H1 (cell line): ENCODE data around the gene CWC27. TPM values are rescaled to one million over a fixed set of nuclear protein-coding genes. Genes with fewer than 3 reads are reported as not detected.

Experiments
- CTCF ChIA-PET: fragments of 300-600 bp; sonication (Branson Sonifier 250); formaldehyde crosslinking; loops from one replicate; lab custom pipeline; 2021; ENCODE audit not compliant: partially characterized antibody; lab: Charles Lee
- POLR2A ChIA-PET: fragments of 300-600 bp; sonication (Branson Sonifier 250); formaldehyde crosslinking; loops from one replicate; lab custom pipeline; 2021; ENCODE audit warnings: inconsistent platforms; ENCODE audit not compliant: partially characterized antibody; lab: Charles Lee
- DNase-seq, 2 experiments: peaks; one replicate each; pipeline versions ENCODE4 v3.0.0 to v3.0.0-alpha.2; 2010 to 2022; ENCODE audit warnings: low spot score in 2 of 2, low read depth in 1 of 2, mixed read lengths in 1 of 2
- FAIRE-seq: peaks from 2 replicates; lab custom pipeline; 2011; peaks lifted over from hg19 to GRCh38; lab: Jason Lieb, UNC
- H2AFZ ChIP-seq: 2 replicates; pipeline ENCODE4 v1.8.1; 2012; ENCODE audit warnings: low read length, inconsistent platforms
- H2AK5ac ChIP-seq: 2 replicates; pipeline ENCODE4 v1.6.1; 2013; ENCODE audit warnings: low read depth, low read length
- H2BK120ac ChIP-seq: replicated peaks from 2 replicates; pipeline ENCODE3; 2013; ENCODE audit warnings: low read depth, low read length, inconsistent platforms
- H2BK12ac ChIP-seq: 2 replicates; pipeline ENCODE4 v1.6.1; 2013; ENCODE audit warnings: low read depth, low read length
- H2BK15ac ChIP-seq: 2 replicates; pipeline ENCODE4 v1.6.1; 2013; ENCODE audit warnings: low read length
- H2BK20ac ChIP-seq: 2 replicates; pipeline ENCODE4 v1.6.1; 2013; ENCODE audit warnings: low read length
- H2BK5ac ChIP-seq: 2 replicates; pipeline ENCODE4 v1.6.1; 2013; ENCODE audit warnings: low read depth, low read length
- H3K14ac ChIP-seq: 2 replicates; pipeline ENCODE4 v1.6.1; 2013; ENCODE audit warnings: inconsistent platforms; ENCODE audit not compliant: insufficient read length
- H3K18ac ChIP-seq: 2 replicates; pipeline ENCODE4 v1.6.1; 2013; ENCODE audit warnings: low read length; ENCODE audit errors: extremely low read depth
- H3K23ac ChIP-seq: 2 replicates; pipeline ENCODE4 v1.6.1; 2013; ENCODE audit warnings: inconsistent platforms; ENCODE audit not compliant: insufficient read length
- H3K23me2 ChIP-seq: 2 replicates; pipeline ENCODE4 v1.6.1; 2013; ENCODE audit warnings: low read depth, low read length
- H3K27ac ChIP-seq: 2 replicates; pipeline ENCODE4 v1.6.1; 2011; ENCODE audit warnings: low read depth, low read length, inconsistent platforms
- H3K27me3 ChIP-seq, 4 experiments: replicated peaks in 1 of 4; 1 replicate in 1 of 4; 2 replicates in 3 of 4; pipeline versions ENCODE4 v1.6.1 to v1.8.1; 2011 to 2013; ENCODE audit warnings: low read length in 3 of 4, mild to moderate bottlenecking in 3 of 4, inconsistent platforms in 2 of 4, mixed read lengths in 2 of 4, moderate library complexity in 1 of 4; ENCODE audit not compliant: control insufficient read depth in 3 of 4, insufficient read depth in 3 of 4; ENCODE audit errors: extremely low read depth in 1 of 4
- H3K36me3 ChIP-seq, 4 experiments: 2 replicates each; pipeline versions ENCODE4 v1.6.1 to v1.8.1; 2011 to 2013; ENCODE audit warnings: mild to moderate bottlenecking in 4 of 4, low read length in 3 of 4, moderate library complexity in 2 of 4, control low read depth in 1 of 4, inconsistent platforms in 1 of 4; ENCODE audit not compliant: insufficient read depth in 4 of 4, control insufficient read depth in 2 of 4
- H3K4ac ChIP-seq: replicated peaks from 2 replicates; pipeline ENCODE3; 2013; ENCODE audit warnings: low read length, low read depth, mixed read lengths, inconsistent platforms; ENCODE audit not compliant: insufficient read length
- H3K4me1 ChIP-seq, 4 experiments: replicated peaks in 1 of 4; 1 replicate in 1 of 4; 2 replicates in 3 of 4; pipeline versions ENCODE4 v1.6.1 to v1.8.1; 2011 to 2013; ENCODE audit warnings: low read length in 3 of 4, inconsistent platforms in 2 of 4, mixed read lengths in 1 of 4; ENCODE audit not compliant: insufficient read depth in 4 of 4, control insufficient read depth in 3 of 4
- H3K4me2 ChIP-seq, 2 experiments: 2 replicates each; pipeline versions ENCODE4 v1.6.1 to v1.8.1; 2011 to 2013; ENCODE audit warnings: low read depth in 2 of 2, low read length in 2 of 2, control low read depth in 1 of 2, inconsistent platforms in 1 of 2, mild to moderate bottlenecking in 1 of 2; ENCODE audit not compliant: insufficient read depth in 1 of 2
- H3K4me3 ChIP-seq, 4 experiments: fragments of 200-600, 300-600 bp in 1 of 4; sonication (generic), shearing (Covaris generic), sonication (Bioruptor Twin) in 1 of 4; 2 replicates each; pipeline versions ENCODE4 v1.5.1 to v1.8.1; 2011 to 2016; ENCODE audit warnings: low read length in 4 of 4, low read depth in 3 of 4, control low read depth in 2 of 4, inconsistent platforms in 2 of 4, mild to moderate bottlenecking in 2 of 4, mixed read lengths in 1 of 4, moderate library complexity in 1 of 4; ENCODE audit not compliant: insufficient read depth in 2 of 4; ENCODE audit errors: extremely low read depth in 1 of 4
- H3K56ac ChIP-seq: replicated peaks from 2 replicates; pipeline ENCODE3; 2013; ENCODE audit warnings: low read depth, mild to moderate bottlenecking, mixed read lengths, low read length, inconsistent platforms; ENCODE audit not compliant: insufficient read length
- H3K79me1 ChIP-seq: 2 replicates; pipeline ENCODE4 v1.6.1; 2013; ENCODE audit warnings: low read depth, low read length, control low read depth
- H3K79me2 ChIP-seq, 2 experiments: 2 replicates each; pipeline versions ENCODE4 v1.6.1 to v1.8.1; 2012 to 2013; ENCODE audit warnings: low read length in 2 of 2, mild to moderate bottlenecking in 2 of 2, inconsistent platforms in 1 of 2; ENCODE audit not compliant: insufficient read depth in 2 of 2, control insufficient read depth in 1 of 2
- H3K9ac ChIP-seq, 4 experiments: replicated peaks in 1 of 4; 1 replicate in 1 of 4; 2 replicates in 3 of 4; pipeline versions ENCODE4 v1.6.1 to v1.8.1; 2011 to 2013; ENCODE audit warnings: low read depth in 3 of 4, low read length in 3 of 4, control low read depth in 2 of 4, mild to moderate bottlenecking in 2 of 4, moderate library complexity in 2 of 4, inconsistent platforms in 1 of 4; ENCODE audit errors: extremely low read depth in 1 of 4
- H3K9me3 ChIP-seq, 2 experiments: 2 replicates each; pipeline versions ENCODE4 v1.6.1 to v1.8.1; 2012 to 2013; ENCODE audit warnings: mild to moderate bottlenecking in 2 of 2, moderate library complexity in 2 of 2, control low read depth in 1 of 2, inconsistent platforms in 1 of 2, low read depth in 1 of 2, low read length in 1 of 2, mixed read lengths in 1 of 2; ENCODE audit not compliant: insufficient read depth in 2 of 2
- H4K20me1 ChIP-seq, 2 experiments: replicated peaks in 1 of 2; 2 replicates each; pipeline versions ENCODE3 to v1.8.1; 2011 to 2013; ENCODE audit warnings: inconsistent platforms in 2 of 2, low read length in 2 of 2, mild to moderate bottlenecking in 1 of 2; ENCODE audit not compliant: insufficient read depth in 2 of 2, control insufficient read depth in 1 of 2
- H4K5ac ChIP-seq: 2 replicates; pipeline ENCODE4 v1.6.1; 2013; ENCODE audit warnings: low read length, low read depth, mixed read lengths, inconsistent platforms; ENCODE audit not compliant: insufficient read length
- H4K8ac ChIP-seq: 2 replicates; pipeline ENCODE4 v1.8.0; 2013; ENCODE audit warnings: mild to moderate bottlenecking, moderate library complexity, low read length, inconsistent platforms; ENCODE audit not compliant: insufficient read depth; ENCODE audit errors: extremely low read depth
- H4K91ac ChIP-seq: replicated peaks from 2 replicates; pipeline ENCODE3; 2013; ENCODE audit warnings: low read length, mixed read lengths, inconsistent platforms; ENCODE audit not compliant: insufficient read length
- CTBP2 ChIP-seq: IDR thresholded peaks from 2 replicates; pipeline ENCODE4 v1.7.0; 2011; ENCODE audit warnings: borderline replicate concordance, mild to moderate bottlenecking, moderate library complexity, mixed read lengths, low read length; ENCODE audit not compliant: insufficient read depth, insufficient read length
- EP300 ChIP-seq, 2 experiments: IDR thresholded peaks; 1 replicate in 1 of 2; 2 replicates in 1 of 2; pipeline ENCODE4 v1.6.1; 2011 to 2012; ENCODE audit warnings: low read depth in 2 of 2, low read length in 2 of 2, mild to moderate bottlenecking in 2 of 2, borderline replicate concordance in 1 of 2, inconsistent platforms in 1 of 2, moderate library complexity in 1 of 2
- POU5F1 ChIP-seq: IDR thresholded peaks from 2 replicates; pipeline ENCODE4 v1.6.1; 2011; ENCODE audit warnings: low read depth, mild to moderate bottlenecking, low read length, moderate library complexity
- SIX5 ChIP-seq: IDR thresholded peaks from 2 replicates; pipeline ENCODE4 v1.6.1; 2011; ENCODE audit warnings: mild to moderate bottlenecking, low read depth, low read length
- SP4 ChIP-seq: IDR thresholded peaks from 2 replicates; pipeline ENCODE4 v1.6.1; 2012; ENCODE audit warnings: low read length, inconsistent platforms
- WGBS, 2 experiments: shearing (Covaris generic) in 1 of 2; methylation state at CpG; one replicate each; pipeline versions ENCODE4 v1.1.6 to v1.1.7; 2013 to 2015; ENCODE audit warnings: low lambda C conversion rate in 2 of 2, mixed read lengths in 2 of 2, inconsistent platforms in 1 of 2, low coverage in 1 of 2, missing lambda C conversion rate in 1 of 2; ENCODE audit not compliant: insufficient replicate concordance in 2 of 2, insufficient coverage in 1 of 2, insufficient read length in 1 of 2; ENCODE audit errors: extremely low coverage in 1 of 2, missing lambda C conversion rate in 1 of 2; 5-methylcytosine and 5-hydroxymethylcytosine counted together
- polyA plus RNA-seq, 7 experiments: library from polyadenylated mRNA; depleted of rRNA in 3 of 7; stranded (reverse) in 5 of 7; unstranded in 2 of 7; fragments of >200 nt in 5 of 7; fragments of 200-250 nt in 2 of 7; gene quantifications; 1 replicate in 5 of 7; 2 replicates in 1 of 7; 4 replicates in 1 of 7; pipeline versions ENCODE4 v1.2.1 to v1.2.3, GENCODE V29; 2011 to 2013; ENCODE audit warnings: missing spikeins in 2 of 7, mixed read lengths in 2 of 7
- total RNA-seq: library from RNA; stranded (reverse); fragmentation: NEBNext Ultra II Directional; extraction: Animal tissue kit (Norgen Biotek cat#: 25700); gene quantifications from 2 replicates; pipeline ENCODE4 v1.2.1, GENCODE V29; 2021

Gene CWC27
- total and polyA plus RNA-seq, 2 of the 8 experiments (the other 6 are each of a cell fraction or from before 2014, with no cell fraction given): 24.9 to 43.4 TPM

- Histone ChIP-seq H3K23ac (no peak overlapping the region), H3K4ac (no peak overlapping the region), H2AK5ac (no peak overlapping the region), H3K36me3 (no peaks in the 10 kb centered on the region), H3K79me1 (no peaks in the 10 kb centered on the region), H3K4me1 (no peaks in the 10 kb centered on the region), H3K79me2 (no peaks in the 10 kb centered on the region), H3K9me3 (no peaks in the 10 kb centered on the region), H3K27ac (no peak overlapping the region), H4K20me1 (no peaks in the 10 kb centered on the region), H2BK20ac (no peak overlapping the region), H3K14ac (no peak overlapping the region), H3K56ac (no peak overlapping the region), H3K4me2 (no peak overlapping the region), H2AFZ (no peak overlapping the region), H2BK12ac (no peak overlapping the region), H2BK5ac (no peak overlapping the region), H3K18ac (no peak overlapping the region), H4K8ac (no peak overlapping the region), H3K4me3 (no peak overlapping the region), H2BK120ac (no peak overlapping the region), H3K27me3 (no peaks in the 10 kb centered on the region), H4K91ac (no peak overlapping the region), H3K9ac (peak overlapping the region in 1 of 4 experiments; percentile 34; a peak in 1 of 7 replicates), H3K23me2 (no peaks in the 10 kb centered on the region), H2BK15ac (no peak overlapping the region), H4K5ac (no peak overlapping the region)
- ChIA-PET CTCF (no interaction called here), POLR2A (no interaction called here)
- FAIRE-seq (no peak), DNase-seq (no peak)
- 88% methylated on average over 1 of the region's 1 CpG; no CpG with 5 or more reads in 1 of the 2 experiments for WGBS, 2 experiments
- TF ChIP-seq CTBP2 (no peak), EP300 (IDR thresholded peaks at IDR 0.05; ENCODE audit: borderline replicate concordance in 1 of 2, low read depth in 2 of 2, low read length in 2 of 2) (no peak), SIX5 (no peak), SP4 (no peak), POU5F1 (no peak)
Observed at GRCh38 chr5:65021527-65022226, 252.9 kb downstream of the CWC27 start.
